Activated gamma-delta T cell treated with anti-CD3 and anti-CD28 coated beads, Interleukin-2, amount 50 U/mL, for 16 hours (primary cell): Measurements from ENCODE around the gene SGSM2.

Source experiments
- DNase-seq: peaks from one replicate; pipeline ENCODE4 v3.0.0-alpha.2; 2020; ENCODE audit warnings: low read depth

The SGSM2 gene

DNA sequence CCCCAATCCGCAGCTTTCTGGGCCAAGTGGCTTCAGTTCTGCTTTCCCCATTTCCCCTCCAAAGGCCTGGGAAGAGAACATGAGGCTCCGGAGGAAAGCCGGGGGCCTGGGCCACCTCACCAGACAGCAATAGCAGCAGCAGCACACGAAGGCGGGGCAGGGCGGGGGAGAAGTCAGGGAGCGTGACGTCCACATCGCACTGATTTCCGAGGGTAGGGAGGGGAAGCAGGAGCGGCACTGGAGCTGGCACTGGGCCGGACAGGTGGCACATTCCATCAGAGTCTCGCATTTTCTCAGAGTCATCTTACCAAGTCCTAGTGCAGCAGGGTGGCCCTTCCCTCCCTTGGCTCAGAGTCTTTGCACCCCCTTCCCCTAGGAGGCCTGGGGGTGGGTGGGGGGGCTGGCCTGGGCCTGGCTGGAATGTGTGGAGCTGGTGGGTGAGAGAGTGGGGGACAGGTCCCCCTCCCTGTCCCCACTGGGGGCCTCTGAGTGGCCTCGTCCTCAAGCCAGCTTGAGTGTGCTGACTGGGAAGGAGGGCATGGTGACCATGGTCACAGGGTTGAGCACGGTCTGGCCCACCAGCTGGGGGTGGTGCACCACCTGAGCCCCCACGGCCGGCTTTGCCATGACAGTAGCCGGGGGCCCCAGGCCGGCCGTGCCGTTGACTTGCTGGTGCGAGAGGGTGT, 49.2 kb downstream of the SGSM2 start:
- no peak for DNase-seq

DNA sequence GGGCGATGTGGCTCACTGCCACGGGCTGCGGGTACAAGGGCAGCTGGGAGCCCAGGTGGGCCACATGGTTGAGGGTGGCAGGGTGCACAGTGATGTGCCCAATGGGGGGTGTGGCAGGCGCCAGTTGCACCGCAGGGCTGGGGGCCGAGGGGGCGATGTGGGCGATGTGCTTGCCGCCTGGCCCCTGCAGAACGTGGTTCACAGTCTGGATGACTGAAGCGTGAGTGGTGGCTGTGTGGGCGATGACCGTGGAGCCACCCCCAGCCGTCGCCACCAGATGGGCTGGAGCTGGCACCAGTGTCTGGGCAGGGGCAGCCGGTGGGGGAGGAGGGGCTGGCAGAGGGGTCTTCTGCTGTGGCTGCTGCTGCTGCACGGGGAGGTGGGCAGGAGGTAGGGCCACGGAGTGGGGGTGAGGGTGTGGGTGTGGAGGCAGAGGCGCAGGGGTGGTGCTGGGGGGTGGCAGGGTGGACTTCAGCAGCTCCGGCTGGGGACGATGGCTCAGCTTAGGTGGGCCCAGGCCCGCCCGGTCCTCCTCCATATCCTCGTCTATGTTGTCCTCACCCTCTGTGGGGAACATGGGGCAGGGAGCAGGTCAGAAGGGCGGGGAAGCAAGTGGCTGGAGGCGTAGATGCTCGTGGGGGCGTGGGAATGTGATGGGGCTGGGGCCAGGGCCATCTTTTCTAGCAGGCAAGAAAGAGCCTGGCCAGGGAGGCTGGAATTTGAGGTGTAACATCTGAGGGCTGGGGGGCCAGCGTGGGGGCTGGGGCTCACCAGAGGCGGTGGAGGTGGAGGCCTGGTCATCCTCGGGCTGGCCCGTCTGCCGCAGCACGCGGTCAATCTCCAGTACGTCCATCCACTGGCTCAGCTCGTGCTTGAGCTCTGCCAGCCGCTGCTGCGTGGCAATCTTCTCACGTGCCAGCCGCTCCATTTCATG, 50.1 kb downstream of the SGSM2 start:
- DNase-seq, result no peak

DNA sequence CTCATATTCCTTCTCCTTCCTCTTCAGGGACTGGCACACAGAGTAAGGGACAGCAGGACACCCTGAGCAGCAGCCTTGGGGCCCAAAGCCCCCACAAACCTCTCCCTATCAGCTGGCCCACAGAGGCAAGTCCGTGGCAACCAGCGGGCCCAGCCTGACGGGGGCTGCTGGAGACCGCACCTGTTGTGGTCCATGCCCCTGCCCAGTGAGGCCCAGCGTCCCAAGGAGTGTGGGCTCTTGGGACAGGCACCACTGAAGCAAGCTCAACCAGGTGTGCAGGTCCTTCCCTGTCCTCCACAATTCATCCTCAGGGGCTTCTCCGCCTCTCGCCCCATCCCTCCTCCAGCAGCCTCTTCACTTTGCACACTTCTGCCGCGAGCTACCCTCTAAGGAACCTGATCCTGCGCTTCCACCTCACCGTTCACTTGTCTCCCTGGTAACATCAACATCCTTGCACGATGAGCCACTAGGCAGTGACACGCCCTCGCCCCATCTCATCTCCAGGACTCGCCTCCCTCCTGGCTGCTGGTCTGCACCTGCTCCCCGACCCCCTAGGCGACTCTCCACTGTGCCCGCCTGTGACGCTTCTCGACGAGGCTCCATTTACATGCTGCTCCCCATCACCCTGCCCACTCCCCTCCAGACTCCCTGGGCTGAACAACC, 50.9 kb downstream of the SGSM2 start:
- no peak for DNase-seq

DNA sequence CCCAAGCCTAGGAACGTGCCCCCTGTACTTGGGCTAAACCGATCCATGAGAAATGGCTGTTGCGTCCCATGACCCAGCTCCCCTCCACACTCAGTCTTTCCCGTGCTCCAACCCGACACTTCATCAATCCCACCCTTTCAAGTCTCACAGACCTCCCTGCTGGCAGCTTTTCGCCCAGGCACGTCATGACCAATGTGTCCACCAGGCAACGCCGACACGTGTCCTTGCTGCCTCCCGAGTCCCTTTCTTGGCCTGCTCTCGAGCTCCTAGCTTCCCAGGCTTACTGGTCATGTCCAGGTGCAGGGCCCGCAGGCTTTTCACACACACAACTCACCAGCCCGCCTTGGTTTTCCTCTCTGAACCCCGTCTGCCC, 51.4 kb downstream of the SGSM2 start:
- DNase-seq, result no peak

- DNase-seq, result no peak
Measured at GRCh38 chr17:2390199-2390836, 53.0 kb downstream of the SGSM2 start.

DNA sequence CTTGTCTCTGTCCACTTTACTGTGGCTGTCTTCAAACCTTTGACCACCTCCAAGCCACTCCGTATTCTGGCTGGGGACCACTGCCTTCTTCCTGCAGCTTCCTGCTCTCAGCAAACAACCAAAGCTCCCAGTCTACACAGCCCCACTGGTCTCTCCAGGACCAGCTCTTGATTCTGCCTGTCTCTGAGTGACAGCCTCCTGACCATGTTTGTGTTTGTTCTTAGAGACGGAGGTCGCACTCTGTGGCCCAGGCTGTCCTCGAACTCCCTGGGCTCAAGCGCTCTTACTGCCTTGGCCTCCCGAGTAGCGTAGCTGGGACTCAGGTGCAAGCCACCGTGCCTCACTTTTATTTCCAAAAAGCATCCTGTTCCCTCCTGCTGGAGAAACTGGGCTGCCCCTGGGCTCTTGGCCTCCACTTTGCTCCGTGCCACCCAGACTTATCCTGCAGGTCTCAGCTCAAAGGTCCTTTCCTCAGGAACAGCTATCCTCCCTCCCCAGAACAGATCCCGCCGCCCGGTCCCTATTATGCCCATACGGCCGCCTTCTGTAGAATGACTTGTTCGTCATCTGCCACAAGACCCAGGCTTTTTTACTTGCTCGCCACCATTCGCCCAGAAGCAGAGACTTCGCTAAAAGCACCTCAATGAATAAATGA, 54.4 kb downstream of the SGSM2 start:
- no peak for DNase-seq

DNA sequence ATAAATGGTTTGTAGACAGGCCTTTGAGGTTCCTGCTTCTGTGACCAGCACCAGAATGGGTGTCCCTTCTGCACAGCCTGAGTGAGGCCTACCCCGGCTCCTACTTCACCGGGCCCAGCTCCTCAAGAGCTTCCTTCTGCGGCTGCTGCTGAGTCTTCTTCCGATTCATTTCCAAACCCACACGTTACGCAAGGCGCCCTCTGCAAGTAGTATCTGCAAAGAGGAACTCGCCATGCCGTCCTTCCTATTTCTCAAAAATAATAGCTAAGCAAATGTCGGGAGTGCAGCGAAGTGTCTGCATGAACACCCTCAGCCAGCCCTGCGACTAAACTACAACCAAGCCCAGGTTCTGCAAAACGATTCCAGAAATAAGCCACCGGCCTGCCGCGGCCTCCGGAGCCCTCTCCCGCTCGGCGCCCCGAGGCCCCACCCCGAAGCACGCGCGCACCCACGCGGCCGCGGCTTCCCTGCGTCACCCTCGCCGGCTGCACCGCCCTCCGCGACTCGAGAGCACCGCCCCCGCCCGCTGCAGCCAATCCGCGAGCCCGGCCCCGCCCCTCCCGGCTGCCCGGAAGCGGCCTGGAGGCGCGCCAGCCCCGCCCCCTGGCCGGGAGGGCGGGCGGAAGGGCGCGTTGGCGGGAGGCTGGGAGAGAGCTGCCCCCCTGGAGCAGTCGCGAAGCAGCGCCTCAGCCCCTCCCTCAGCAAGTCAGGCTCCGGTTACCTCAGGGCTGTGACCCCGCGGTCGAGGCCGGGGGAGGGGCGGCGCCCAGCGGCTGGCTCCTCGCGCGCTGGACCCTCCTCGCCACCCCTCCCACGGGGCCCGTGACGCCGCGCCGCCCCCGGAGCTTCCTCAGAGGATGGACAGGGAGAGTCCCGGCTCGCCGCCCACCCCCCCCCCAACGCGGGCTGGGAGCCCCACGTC, 55.2 kb downstream of the SGSM2 start:
- DNase-seq, result peak; percentile 97

DNA sequence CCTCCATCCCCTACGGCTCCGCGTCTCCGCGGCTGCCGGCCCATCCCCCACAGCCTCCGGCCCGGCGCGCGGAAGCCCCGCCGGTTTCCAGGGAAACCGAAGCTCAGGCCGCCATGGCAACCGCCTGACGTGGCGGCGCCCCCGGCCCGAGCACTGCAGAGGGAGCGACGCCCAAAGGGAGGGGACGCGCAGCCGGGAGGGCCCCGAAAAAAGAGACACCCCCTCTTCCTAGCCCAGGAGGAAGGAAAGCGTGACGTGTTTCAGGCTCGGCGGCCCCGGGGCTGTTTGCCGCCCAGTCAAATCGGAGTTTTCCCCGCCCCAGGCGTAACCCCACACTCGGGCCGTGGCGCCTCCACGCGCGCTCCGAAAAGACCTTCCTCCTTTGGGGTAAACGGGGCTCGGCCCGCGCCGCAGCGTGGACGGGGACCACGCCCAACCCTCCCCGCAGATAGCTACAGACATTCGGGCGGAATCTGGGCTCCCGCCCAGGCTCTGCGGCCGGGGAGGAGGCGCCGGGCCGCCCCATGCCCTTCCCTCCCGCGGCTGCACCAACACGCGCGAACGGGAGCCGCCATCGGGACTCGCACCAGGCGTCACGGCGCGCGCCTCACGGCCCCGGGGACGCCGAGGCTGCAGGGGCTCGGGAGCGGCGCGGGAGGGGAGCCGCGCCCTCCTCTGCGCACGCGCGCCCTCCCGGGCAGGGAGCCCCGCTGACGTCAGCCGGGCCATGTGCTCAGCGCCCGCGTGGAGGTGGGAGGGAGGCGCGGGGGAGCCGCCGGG, 56.1 kb downstream of the SGSM2 start:
- DNase-seq, result peak; percentile 81

DNA sequence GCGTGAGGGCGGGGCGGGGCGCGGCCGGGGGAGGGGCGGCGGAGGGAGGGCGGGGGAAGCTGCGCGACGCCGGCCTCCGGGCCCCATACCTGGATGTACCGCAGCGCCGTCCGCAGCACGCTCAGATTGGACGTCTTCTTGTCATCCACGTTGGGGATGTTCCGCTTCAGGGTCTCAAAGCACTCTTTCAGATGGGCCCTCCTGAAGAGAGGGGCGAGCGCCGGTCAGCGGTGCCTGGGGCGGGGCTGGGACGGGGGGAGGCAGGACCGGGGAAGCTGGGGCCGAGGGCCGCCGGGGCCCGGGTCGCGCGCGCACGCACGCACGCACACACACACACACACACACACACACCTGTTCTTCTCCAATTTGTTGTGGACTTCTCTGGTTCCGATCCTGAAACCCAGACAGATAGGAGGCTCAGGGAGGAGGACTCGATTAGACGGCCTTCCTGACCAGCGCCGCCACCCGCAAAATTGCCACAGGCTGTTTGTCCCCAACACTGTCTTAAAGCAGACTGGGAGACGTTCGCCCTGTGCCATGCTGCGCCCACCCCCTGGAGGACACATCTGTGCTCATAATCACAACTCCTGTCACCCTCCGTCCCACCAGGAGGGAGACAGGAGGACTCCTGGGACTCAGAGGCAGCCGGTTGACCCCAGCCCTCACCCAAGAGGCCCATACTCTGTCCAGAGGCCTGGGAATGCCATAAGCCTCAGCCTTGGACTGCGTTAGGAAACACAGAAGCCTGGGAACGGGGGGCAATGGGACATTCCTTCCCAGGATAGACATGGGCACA, 56.9 kb downstream of the SGSM2 start:
- no peak for DNase-seq

- DNase-seq, result no peak
Measured at GRCh38 chr17:2394775-2395201, 57.5 kb downstream of the SGSM2 start.

DNA sequence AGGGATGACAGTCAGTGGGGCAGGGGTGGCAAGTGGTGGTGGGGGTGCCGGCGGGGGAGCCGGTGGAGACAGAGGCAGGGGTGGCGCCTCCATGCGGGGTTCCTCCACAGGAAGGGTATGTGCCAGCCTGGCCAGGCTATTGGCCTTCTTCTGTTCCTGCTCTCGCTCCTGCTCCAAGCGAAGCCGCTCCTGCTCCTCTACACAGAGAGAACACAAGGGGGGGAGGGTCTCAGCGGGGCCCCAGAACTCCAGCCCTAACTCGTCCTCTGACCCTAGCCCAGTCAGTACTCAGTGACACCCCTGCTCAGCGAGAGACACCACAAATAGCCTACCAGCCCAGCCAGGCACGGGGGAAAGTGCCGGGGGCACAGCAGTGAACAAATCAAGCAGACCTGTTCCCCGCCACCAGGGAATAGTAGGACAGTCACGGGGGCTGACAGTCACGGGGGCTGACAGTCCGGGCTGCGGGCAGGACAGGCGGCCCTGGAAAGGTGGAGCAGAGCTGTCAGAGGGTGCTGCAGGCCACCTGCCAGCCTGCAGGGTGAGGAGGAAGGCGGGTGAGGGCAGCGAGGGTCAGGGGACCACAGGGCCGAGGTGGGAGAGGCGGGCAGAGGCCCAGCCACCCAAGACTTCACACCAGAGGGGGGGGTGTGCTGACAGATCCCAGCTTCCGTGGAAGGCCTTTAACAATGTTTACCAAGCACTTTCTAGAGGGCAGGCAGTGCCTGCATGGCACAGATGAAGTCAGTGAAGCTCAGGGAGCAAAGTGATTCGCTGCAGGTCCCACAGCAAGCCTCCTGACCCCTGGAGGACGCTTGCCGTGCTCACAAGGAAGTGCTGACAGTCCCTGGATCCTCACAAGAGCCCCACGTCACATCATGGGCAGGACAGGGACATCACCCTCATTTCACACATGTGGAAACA, 58.2 kb downstream of the SGSM2 start:
- DNase-seq, result no peak

DNA sequence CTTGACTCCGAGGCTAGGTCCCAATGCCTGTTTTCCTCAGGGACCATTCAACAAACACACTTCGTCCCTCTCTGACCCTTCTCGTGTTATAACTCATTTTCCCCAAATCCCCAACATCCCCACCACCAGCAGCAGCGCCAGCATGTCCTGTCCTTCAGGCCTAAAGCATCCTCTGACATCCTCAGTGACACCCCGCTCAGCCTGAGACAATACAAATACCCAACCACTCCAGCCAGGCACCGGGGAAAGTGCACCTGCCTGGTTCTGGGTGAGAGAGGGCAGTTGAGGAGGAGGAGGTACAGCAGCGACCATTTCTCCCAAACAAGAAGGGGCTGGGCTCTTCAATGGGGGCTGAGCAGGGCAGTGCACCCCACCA, 58.9 kb downstream of the SGSM2 start:
- no peak for DNase-seq

- DNase-seq, result no peak
Measured at GRCh38 chr17:2396568-2397246, 59.4 kb downstream of the SGSM2 start.

GRCh38 chr17:2397247-2398171, 60.2 kb downstream of the SGSM2 start:
- DNase-seq, result no peak

GRCh38 chr17:2398182-2398581, 60.9 kb downstream of the SGSM2 start:
- DNase-seq, result no peak
